Sigmoid colon (tissue), 7 donors: ENCODE data around the gene TMEM19. TPM values are rescaled to one million over a fixed set of nuclear protein-coding genes. Genes with fewer than 3 reads are reported as not detected.
"Not testable (repeated sequence)": the region's sequence is repeated elsewhere in the genome, so short reads cannot be mapped to it uniquely, and the experiment has no call there.

ENCODE experiments used
- DNase-seq: peaks from one replicate; pipeline ENCODE4 v3.0.0-alpha.2; 2019
- H3K27ac ChIP-seq, 4 donors: fragments of 200-600 bp; sonication (generic); one replicate each; pipeline ENCODE4 v1.5.1; 2016 to 2019; ENCODE audit warnings: mild to moderate bottlenecking in 1 of 4
- H3K27me3 ChIP-seq, 3 donors: fragments of 200-600 bp; sonication (generic); one replicate each; pipeline ENCODE4 v1.5.1; 2019; ENCODE audit warnings: mild to moderate bottlenecking in 1 of 3
- H3K36me3 ChIP-seq, 4 donors: fragments of 200-600 bp; sonication (generic); one replicate each; pipeline ENCODE4 v1.5.1; 2016 to 2019
- H3K4me1 ChIP-seq, 4 donors: fragments of 200-600 bp; sonication (generic); one replicate each; pipeline ENCODE4 v1.5.1; 2017 to 2019
- H3K4me3 ChIP-seq, 4 donors: fragments of 200-600 bp; sonication (generic); one replicate each; pipeline ENCODE4 v1.5.1; 2017 to 2019; ENCODE audit warnings: mild to moderate bottlenecking in 2 of 4, moderate library complexity in 1 of 4
- H3K9me3 ChIP-seq, 4 donors: fragments of 200-600 bp in 3 of 4; sonication (generic) in 3 of 4; one replicate each; pipeline versions ENCODE4 v1.5.1 to v1.6.1; 2013 to 2019
- CTCF ChIP-seq, 4 experiments: fragments of 450-650 bp in 3 of 4; fragments of 200-600 bp in 1 of 4; IDR thresholded peaks; one replicate each; pipeline ENCODE4 v1.5.1; 2016 to 2019; ENCODE audit warnings: antibody characterized with exemption in 4 of 4, mild to moderate bottlenecking in 3 of 4, moderate library complexity in 2 of 4
- EP300 ChIP-seq, 4 donors: sonication (generic); formaldehyde crosslinking; IDR thresholded peaks; one replicate each; pipeline ENCODE4 v1.6.1; 2017; ENCODE audit warnings: antibody characterized with exemption in 4 of 4
- POLR2A ChIP-seq, 2 donors: fragments of 450-650 bp; IDR thresholded peaks; one replicate each; pipeline ENCODE4 v1.6.1; 2016; ENCODE audit warnings: antibody characterized with exemption in 2 of 2, mild to moderate bottlenecking in 2 of 2, moderate library complexity in 2 of 2
- POLR2AphosphoS5 ChIP-seq, 4 donors: sonication (generic); formaldehyde crosslinking; IDR thresholded peaks; one replicate each; pipeline ENCODE4 v1.6.1; 2017; ENCODE audit warnings: antibody characterized with exemption in 4 of 4
- WGBS, 2 donors: extraction: QIAGEN DNeasy Blood & Tissue Kit; methylation state at CpG; one replicate each; pipeline ENCODE4 v1.1.7; 2013; 5-methylcytosine and 5-hydroxymethylcytosine counted together
- intact Hi-C: fragments of 100-400 bp; cut with DNase I; formaldehyde crosslinking; loops from one replicate; pipeline ENCODE4 v1.15.1; 2023
- polyA plus RNA-seq, 3 donors: library from polyadenylated mRNA; stranded (reverse); fragments of 200-250 nt; gene quantifications; one replicate each; pipeline ENCODE4 v1.2.3, GENCODE V29; 2013
- total RNA-seq, 4 donors: library from RNA; depleted of rRNA; stranded (reverse); fragments of >200 nt; gene quantifications; one replicate each; pipeline ENCODE4 v1.1.0, GENCODE V29; 2016
- donor health status: healthy with polysubstance abuse.
- donor health status: Bipolar disorder and iron deficiency.
- donor health status: healthy.

The TMEM19 gene
- total and polyA plus RNA-seq, 7 donors: 3.6 to 23.5 (median 12.1) TPM

DNA sequence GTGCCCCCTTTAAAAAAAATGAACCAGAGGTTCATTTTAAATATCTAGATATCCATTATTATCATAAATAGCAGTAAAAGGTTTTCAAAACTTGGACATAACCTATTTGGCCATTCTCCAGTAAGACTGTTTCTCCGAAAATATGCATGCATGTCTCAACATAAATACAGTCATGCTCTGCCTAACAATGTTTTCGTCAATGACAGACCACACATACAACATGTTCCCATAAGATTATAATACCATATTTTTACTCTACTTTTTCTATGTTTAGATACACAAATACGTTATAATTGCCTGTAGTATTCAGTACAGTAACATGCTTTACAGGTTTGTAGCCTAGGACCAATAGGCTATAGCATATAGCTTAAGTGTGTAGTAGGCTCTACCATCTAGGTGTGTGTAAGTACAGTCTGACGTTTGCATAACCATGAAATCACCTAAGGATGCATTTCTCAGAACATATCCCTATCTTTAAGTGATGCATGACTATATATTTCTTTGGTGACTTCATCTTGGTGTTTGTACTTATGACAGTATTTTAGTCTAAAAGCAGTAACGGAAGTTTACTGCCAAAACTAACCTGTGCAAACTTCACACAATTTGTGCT lies 3.2 kb downstream of the TMEM19 start:
- intact Hi-C loops: no loop called here
- no peaks in the 10 kb centered on the region for H3K27me3 ChIP-seq
- no peaks in the 10 kb centered on the region for H3K36me3 ChIP-seq
- 33 to 73% methylated on average over 5 of the region's 5 CpGs for WGBS, 2 donors
- no peak overlapping the region for H3K27ac ChIP-seq
- no peak overlapping the region for H3K4me3 ChIP-seq
- TF ChIP-seq CTCF (IDR thresholded peaks at IDR 0.05): no peak
- DNase-seq: no peak
- H3K4me1 ChIP-seq: peaks cover 0 to 34% (median 25%) of the 10 kb centered on the region in 4 donors
- H3K9me3 ChIP-seq: no peaks in the 10 kb centered on the region

GRCh38 chr12:71691504-71692129 lies 5.7 kb downstream of the TMEM19 start:
- Histone ChIP-seq H3K27ac (no peak overlapping the region), H3K4me3 (no peak overlapping the region), H3K27me3 (no peaks in the 10 kb centered on the region), H3K4me1 (peaks cover 0 to 29% (median 22%) of the 10 kb centered on the region in 4 donors), H3K9me3 (no peaks in the 10 kb centered on the region), H3K36me3 (peaks cover 0 to 12% (median 0%) of the 10 kb centered on the region in 4 donors)
- intact Hi-C loops: no loop called here
- TF ChIP-seq EP300 (IDR thresholded peaks at IDR 0.05): no peak
- no peak for TF ChIP-seq POLR2A (IDR thresholded peaks at IDR 0.05)
- TF ChIP-seq POLR2AphosphoS5 (IDR thresholded peaks at IDR 0.05): no peak
- TF ChIP-seq CTCF (IDR thresholded peaks at IDR 0.05): no peak
- DNase-seq: no peak
- 11 to 56% methylated on average over 4 of the region's 4 CpGs for WGBS, 2 donors

- intact Hi-C loops: no loop called here
- Histone ChIP-seq H3K36me3 (peaks cover 0 to 27% (median 4%) of the 10 kb centered on the region in 4 donors), H3K4me3 (no peak overlapping the region), H3K27ac (no peak overlapping the region), H3K27me3 (no peaks in the 10 kb centered on the region), H3K4me1 (peaks cover 0 to 14% (median 9%) of the 10 kb centered on the region in 4 donors), H3K9me3 (no peaks in the 10 kb centered on the region)
- WGBS, 2 donors: 49 to 93% methylated on average over 7 of the region's 7 CpGs
- no peak for DNase-seq
- TF ChIP-seq POLR2AphosphoS5 (IDR thresholded peaks at IDR 0.05): no peak
Measured at GRCh38 chr12:71693126-71693525, 7.2 kb downstream of the TMEM19 start.

DNA sequence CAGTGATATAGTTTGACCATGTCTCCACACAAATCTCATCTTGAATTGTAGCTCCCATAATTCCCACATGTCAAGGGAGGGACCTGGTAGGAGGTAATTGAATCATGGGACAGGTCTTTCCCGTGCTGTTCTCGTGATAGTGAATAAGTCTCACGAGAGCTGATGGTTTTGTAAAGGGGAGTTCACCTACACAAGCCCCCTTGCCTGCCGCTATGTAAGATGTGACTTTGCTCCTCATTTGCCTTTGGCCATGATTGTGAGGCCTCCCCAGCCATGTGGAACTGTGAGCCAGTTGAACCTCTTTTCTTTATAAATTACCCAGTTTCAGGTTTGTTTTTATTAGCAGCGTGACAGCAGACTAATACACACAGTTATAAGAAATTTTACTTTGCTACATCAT lies 7.8 kb downstream of the TMEM19 start:
- DNase-seq, H3K4me3 ChIP-seq, H3K27me3 ChIP-seq, H3K9me3 ChIP-seq, H3K4me1 ChIP-seq, intact Hi-C loops, H3K27ac ChIP-seq: not testable (repeated sequence)
- H3K36me3 ChIP-seq: peaks cover 0 to 32% (median 6%) of the 10 kb centered on the region in 4 donors
- 60 to 71% methylated on average over 5 of the region's 5 CpGs for WGBS, 2 donors

- Histone ChIP-seq H3K9me3 (no peaks in the 10 kb centered on the region), H3K36me3 (peaks cover 0 to 38% (median 8%) of the 10 kb centered on the region in 4 donors), H3K27ac (no peak overlapping the region), H3K4me1 (peaks cover 0 to 2% (median under 1%) of the 10 kb centered on the region in 4 donors), H3K4me3 (no peak overlapping the region), H3K27me3 (no peaks in the 10 kb centered on the region)
- TF ChIP-seq CTCF (IDR thresholded peaks at IDR 0.05) (no peak), POLR2A (IDR thresholded peaks at IDR 0.05) (no peak), POLR2AphosphoS5 (IDR thresholded peaks at IDR 0.05) (no peak), EP300 (IDR thresholded peaks at IDR 0.05) (no peak)
- intact Hi-C loops: no loop called here
- WGBS, 2 donors: 88 to 90% methylated on average over 1 of the region's 1 CpG
- DNase-seq: no peak
Measured at GRCh38 chr12:71694099-71694820, 8.4 kb downstream of the TMEM19 start.
